ENCODE results near the gene RGS6. TPM values are rescaled to one million over a fixed set of nuclear protein-coding genes. Genes with fewer than 3 reads are reported as not detected.
"Not testable (repeated sequence)": the region's sequence is repeated elsewhere in the genome, so short reads cannot be mapped to it uniquely, and the experiment has no call there.

The RGS6 gene
- total RNA-seq, result 4.7 and 5.1 TPM in 2 replicates
- long read RNA-seq, result 0 reads

DNA sequence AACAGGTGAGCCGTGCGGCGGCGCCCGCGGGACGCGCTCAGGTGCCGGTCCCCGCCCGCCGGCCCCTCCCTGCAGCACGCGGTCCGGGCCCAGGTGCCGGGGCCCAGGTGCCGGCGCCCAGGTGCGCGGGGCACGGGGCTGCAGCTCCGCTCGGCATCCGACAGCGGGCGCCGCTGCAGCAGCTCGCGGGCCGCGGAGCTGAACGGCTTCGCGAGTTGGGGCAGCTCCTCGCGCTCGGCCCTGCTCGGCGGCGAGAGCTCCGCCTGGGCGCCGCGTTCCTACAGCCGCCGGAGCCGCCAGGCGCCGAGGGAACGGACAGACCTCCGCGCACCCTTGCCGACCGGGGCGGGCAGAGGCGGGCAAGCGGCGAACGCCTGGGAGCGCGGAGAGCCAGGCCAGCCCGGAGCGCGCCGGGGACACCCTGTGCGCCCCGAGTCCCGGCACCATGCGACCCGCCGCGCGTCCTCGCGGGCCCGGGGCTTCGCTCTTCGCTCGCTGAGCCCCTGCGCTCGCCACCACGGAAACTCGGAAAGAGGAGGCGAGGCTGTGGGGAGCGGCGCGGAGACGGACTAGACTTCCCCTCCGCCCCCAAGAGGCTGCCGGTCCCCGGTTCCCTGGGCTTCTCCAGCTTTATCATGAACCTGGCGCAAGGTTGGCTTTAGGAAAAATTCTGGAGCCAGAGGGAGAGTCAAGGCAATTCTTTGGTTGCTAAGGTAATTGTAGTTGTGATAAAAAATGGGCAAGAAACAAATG, at the start of gene RGS6:
Gene RGS6, plus strand, starts transcription at position 201 of the 753 bp plus-strand sequence.
- H3K4me3 Mint-ChIP-seq (ENCODE audit: low read depth), result peak within 1 kb of the TSS; percentile 74
- peak; percentile 71 for DNase-seq (ENCODE audit: low spot score, unreplicated experiment)
- TF ChIP-seq CTCF (IDR thresholded peaks at IDR 0.05; ENCODE audit: unreplicated experiment), result peak; percentile 51
- H3K27me3 Mint-ChIP-seq, result peaks cover 34% of the 10 kb centered on the region
- H3K27ac Mint-ChIP-seq, result peak within 1 kb of the TSS; percentile 57
- H3K36me3 Mint-ChIP-seq (ENCODE audit: insufficient read depth), result no peaks in the 10 kb centered on the region
- no peaks in the 10 kb centered on the region for H3K9me3 Mint-ChIP-seq (ENCODE audit: low read depth)
- H3K4me1 Mint-ChIP-seq (ENCODE audit: low read depth), result peaks cover 16% of the 10 kb centered on the region

GRCh38 chr14:71883094-71883493, 49.1 kb upstream of the RGS6 start:
- DNase-seq (ENCODE audit: low spot score, unreplicated experiment), result no peak
- no peak for TF ChIP-seq CTCF (IDR thresholded peaks at IDR 0.05; ENCODE audit: unreplicated experiment)
- H3K27ac Mint-ChIP-seq, result no peak overlapping the region
- no peaks in the 10 kb centered on the region for H3K4me1 Mint-ChIP-seq (ENCODE audit: low read depth)
- peaks cover 4% of the 10 kb centered on the region for H3K36me3 Mint-ChIP-seq (ENCODE audit: insufficient read depth)
- H3K4me3 Mint-ChIP-seq (ENCODE audit: low read depth), result no peak overlapping the region
- no peaks in the 10 kb centered on the region for H3K27me3 Mint-ChIP-seq
- peaks cover 17% of the 10 kb centered on the region for H3K9me3 Mint-ChIP-seq (ENCODE audit: low read depth)

DNA sequence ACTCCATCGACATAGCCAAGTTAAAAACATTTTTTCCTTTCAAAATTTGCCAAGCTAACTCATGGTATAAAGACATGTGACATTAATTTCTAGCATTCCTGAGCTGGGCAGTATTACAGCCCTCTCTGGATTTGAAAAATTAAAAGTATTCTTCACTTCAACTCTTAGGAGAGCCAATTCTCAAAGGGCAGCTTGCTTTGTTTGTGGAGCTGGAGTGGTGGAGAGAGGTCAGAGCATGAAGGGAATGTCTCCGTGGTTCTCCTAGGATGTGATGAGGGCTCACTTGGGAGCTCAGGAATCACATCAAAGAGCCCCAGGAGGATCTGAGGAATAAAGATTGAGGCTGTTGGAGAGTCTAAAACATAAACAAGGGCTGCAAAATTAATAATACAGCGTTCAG, 46.9 kb upstream of the RGS6 start:
- Mint-ChIP-seq H3K9me3 (ENCODE audit: low read depth) (peaks cover 13% of the 10 kb centered on the region), H3K4me3 (ENCODE audit: low read depth) (no peak overlapping the region), H3K27me3 (peaks cover 5% of the 10 kb centered on the region), H3K27ac (no peak overlapping the region), H3K36me3 (ENCODE audit: insufficient read depth) (peaks cover 5% of the 10 kb centered on the region), H3K4me1 (ENCODE audit: low read depth) (no peaks in the 10 kb centered on the region)
- no peak for TF ChIP-seq CTCF (IDR thresholded peaks at IDR 0.05; ENCODE audit: unreplicated experiment)
- DNase-seq (ENCODE audit: low spot score, unreplicated experiment), result no peak

GRCh38 chr14:71887802-71888201, 44.4 kb upstream of the RGS6 start:
- DNase-seq (ENCODE audit: low spot score, unreplicated experiment); H3K4me1 Mint-ChIP-seq (ENCODE audit: low read depth); H3K4me3 Mint-ChIP-seq (ENCODE audit: low read depth); H3K27ac Mint-ChIP-seq; H3K27me3 Mint-ChIP-seq; H3K36me3 Mint-ChIP-seq (ENCODE audit: insufficient read depth): not testable (repeated sequence)
- H3K9me3 Mint-ChIP-seq (ENCODE audit: low read depth), result peaks cover 13% of the 10 kb centered on the region

DNA sequence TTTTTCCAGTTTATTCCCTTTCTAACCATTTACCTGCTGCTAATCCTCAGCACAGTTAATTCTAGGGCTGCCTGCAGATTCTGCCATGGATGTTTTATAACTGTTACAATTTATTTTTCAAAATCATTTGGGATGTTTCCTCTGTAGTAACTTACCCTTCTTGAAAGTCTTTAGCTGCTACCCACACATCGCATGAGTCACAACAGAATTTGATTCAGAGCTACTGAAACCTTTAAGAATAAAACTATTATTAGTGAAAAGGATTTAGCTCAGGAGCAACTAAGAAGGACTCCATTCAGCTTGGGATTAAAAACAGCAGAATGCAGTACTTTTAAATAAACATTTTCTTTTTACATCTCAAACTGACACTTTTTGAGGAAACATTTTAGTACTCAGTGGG, 41.7 kb upstream of the RGS6 start:
- H3K4me3 Mint-ChIP-seq (ENCODE audit: low read depth), result no peak overlapping the region
- DNase-seq (ENCODE audit: low spot score, unreplicated experiment), result no peak
- H3K36me3 Mint-ChIP-seq (ENCODE audit: insufficient read depth), result peaks cover 5% of the 10 kb centered on the region

More for the DNA sequence above, 41.7 kb upstream of the RGS6 start:
- Mint-ChIP-seq H3K27ac (no peak overlapping the region), H3K4me1 (ENCODE audit: low read depth) (no peaks in the 10 kb centered on the region), H3K27me3 (peaks cover 5% of the 10 kb centered on the region), H3K9me3 (ENCODE audit: low read depth) (peaks cover 13% of the 10 kb centered on the region)
- TF ChIP-seq CTCF (IDR thresholded peaks at IDR 0.05; ENCODE audit: unreplicated experiment), result no peak

All from progenitor cell of endocrine pancreas (in vitro differentiated cells).